Measurements from ENCODE around the gene HSD17B13.
"Not testable (repeated sequence)": the region's sequence is repeated elsewhere in the genome, so short reads cannot be mapped to it uniquely, and the experiment has no call there.

The HSD17B13 gene

DNA sequence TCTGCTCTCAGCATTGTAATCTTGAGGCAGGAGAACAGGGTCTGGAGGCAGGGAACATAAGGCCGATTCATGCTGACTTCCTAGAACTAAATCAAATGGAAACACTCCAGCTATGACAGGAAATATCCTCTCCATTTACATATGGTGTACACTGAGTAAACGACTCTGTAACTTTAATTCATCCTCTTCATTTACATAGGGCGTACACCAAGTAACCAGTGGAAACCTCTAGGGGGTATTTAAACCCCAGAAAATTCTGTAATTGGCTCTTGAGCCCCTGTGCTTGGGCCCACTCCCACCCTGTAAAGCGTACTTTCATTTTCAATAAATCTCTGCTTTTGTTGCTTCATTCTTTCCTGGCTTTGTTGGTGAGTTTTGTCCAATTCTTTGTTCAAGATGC lies 7.7 kb downstream of the HSD17B13 start:
- DNase-seq: not testable (repeated sequence)

- no peak for DNase-seq
Observed at GRCh38 chr4:87313756-87314155, 8.9 kb downstream of the HSD17B13 start.

GRCh38 chr4:87311684-87312083 lies 11.0 kb downstream of the HSD17B13 start:
- DNase-seq: no peak

DNA sequence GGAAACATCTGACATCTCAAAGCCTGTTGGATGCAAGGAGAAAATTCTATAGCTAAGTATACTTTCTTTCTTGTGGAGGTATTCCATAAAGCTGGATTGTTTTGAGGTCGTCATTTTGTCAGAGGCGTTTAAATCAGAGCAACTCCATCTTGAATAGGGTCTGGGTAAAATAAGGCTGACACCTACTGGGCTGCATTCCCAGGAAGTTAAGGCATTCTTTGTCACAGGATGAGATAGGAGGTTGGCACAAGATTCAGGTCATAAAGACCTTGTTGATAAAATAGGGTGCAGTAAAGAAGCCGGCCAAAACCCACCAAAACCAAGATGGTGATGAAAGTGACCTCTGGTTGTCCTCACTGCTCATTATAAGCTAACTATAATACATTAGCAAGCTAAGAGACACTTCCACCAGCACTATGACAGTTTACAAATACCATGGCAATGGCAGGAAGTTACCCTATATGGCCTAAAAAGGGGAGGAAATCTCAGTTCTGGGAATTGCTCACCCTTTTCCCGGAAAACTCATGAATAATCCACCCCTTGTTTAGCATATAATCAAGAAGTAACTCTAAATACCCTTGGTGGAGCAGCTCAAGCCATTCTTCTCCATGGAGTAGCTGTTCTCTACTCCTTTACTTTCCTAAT lies 11.9 kb downstream of the HSD17B13 start:
- peak; percentile 19 for DNase-seq

GRCh38 chr4:87309625-87310024 lies 13.1 kb downstream of the HSD17B13 start:
- peak; percentile 71 for DNase-seq

GRCh38 chr4:87306056-87306455 lies 16.6 kb downstream of the HSD17B13 start:
- DNase-seq: no peak

DNA sequence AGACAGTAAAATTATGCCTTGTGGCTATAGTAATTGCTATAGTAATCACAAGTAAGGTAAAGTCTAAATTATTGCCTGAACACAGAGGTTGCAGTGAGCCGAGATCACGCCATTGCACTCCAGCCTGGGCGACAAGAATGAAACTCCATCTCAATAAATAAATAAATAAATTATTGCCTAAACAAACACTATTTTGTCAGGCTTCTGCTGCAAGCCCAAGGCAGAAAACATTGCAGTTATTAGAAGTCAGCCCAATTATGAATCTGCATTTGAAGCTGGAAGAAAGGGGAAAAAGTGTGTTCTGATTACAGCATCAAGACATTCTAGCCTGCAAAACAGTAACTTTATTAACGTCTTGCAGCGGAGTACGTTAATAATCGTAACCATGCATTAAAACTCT lies 17.1 kb downstream of the HSD17B13 start:
- no peak for DNase-seq

- no peak for DNase-seq
Observed at GRCh38 chr4:87304745-87305432, 17.8 kb downstream of the HSD17B13 start.

DNA sequence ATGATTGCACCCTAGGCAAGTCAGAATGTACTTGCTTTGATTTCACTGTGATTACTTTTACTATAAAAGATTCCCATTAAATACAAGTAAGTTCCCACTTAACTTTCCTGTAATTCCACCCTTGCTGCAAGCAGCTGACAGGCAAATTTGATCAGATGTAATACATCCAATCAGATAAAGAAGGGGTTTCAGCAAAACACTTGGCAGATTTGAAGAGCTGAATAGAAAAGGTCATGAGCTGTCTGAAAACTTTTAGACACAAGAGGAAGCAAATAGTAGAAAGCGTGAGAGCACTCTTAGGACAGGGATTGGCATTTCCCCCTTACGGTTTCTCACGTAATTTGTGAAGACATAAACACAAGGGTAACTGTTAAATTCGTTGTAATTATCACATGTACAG lies 22.8 kb downstream of the HSD17B13 start:
- DNase-seq: no peak

- DNase-seq: no peak
Observed at GRCh38 chr4:87298362-87298761, 24.3 kb downstream of the HSD17B13 start.

DNA sequence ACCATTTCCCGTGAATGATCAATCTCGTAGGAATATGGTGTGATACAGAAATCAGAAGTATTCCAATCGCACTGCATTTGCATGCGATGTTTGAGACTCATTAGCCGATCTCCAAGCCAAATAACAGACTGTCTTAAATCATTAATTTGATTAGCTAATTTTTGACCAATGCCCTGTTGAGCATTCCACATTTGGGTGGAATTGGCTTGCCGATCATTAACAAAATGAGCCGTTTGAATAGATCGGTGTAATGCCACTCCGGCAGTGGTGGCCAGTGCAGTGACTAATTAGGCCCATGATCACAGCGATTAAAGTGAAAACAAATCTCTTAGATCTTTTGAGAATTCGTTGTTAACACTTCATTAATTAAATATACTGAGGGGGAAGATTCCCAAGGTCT lies 27.8 kb downstream of the HSD17B13 start:
- not testable (repeated sequence) for DNase-seq

DNA sequence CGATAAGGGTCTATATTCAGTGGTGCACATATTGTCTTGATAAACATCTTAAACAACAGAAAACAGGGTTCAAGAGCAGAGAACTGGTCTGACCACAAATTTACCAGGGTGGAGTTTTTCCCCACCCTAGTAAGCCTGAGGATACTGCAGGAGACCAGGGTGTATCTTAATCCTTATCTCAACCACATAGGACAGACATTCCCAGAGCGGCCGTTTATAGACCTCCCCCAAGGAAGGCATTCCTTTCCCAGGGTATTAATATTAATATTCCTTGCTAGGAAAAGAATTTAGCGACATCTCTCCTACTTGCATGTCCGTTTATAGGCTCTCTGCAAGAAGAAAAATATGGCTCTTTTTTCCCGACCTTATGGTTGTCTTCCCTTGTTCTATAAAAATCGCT lies 28.8 kb downstream of the HSD17B13 start:
- DNase-seq: not testable (repeated sequence)

DNA sequence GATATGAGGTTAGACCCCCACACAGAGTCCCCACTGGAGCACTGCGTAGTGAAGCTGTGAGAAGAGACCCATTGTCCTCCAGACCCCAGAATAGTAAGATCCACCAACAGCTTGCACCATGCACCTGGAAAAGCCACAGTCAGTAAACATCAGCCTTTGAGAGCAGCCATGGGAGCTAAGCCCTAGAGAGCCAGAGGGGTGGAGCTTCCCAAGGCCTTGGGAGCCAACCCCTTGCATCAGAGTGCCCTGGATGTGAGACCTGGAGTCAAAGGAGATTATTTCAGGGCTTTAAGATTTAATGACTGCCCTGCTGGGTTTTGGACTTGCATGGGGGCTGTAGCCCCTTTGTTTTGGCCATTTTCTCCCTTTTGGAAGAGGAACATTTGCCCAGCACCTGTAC lies 35.7 kb downstream of the HSD17B13 start:
- DNase-seq: no peak

GRCh38 chr4:87284268-87284667 lies 38.4 kb downstream of the HSD17B13 start:
- not testable (repeated sequence) for DNase-seq

GRCh38 chr4:87283151-87283550 lies 39.5 kb downstream of the HSD17B13 start:
- no peak for DNase-seq

DNA sequence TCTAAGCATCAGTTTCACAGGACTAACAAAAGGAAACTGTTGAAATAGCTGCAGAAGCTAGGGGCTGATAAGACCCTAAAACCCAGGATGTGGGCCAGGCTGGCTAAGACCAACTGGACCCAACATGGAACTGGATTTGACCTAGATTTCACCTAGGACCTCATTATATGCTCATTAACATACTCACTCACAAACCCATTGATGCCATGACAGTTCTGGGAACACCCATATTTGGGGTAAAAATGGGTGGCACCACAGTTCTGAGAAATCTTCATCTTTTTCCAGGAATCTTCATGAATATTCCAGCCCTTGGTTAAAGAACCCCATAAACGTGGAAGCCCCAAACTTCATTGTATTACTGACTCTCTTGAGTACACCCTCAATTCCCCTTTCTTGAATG lies 41.1 kb downstream of the HSD17B13 start:
- DNase-seq: no peak

GRCh38 chr4:87278335-87278794 lies 44.3 kb downstream of the HSD17B13 start:
- DNase-seq: no peak

DNA sequence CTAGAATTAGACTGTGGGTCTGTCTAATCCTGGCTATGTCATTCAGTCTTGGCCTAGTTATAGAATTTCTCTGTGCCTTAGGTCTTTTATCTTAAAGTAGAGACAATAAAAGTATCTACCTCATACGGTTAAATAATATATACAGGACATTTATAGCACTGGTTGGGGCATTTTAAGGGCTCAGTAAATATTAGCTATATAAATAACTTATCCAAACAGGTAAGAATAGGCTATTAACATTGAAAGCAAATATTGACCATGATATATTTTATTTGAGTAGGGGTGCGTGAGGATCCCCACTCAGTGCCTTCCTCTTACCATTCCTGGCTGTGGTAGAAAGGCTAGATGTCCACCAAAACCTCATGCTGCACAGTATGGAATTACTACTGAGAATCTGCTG lies 47.4 kb downstream of the HSD17B13 start:
- no peak for DNase-seq

DNA sequence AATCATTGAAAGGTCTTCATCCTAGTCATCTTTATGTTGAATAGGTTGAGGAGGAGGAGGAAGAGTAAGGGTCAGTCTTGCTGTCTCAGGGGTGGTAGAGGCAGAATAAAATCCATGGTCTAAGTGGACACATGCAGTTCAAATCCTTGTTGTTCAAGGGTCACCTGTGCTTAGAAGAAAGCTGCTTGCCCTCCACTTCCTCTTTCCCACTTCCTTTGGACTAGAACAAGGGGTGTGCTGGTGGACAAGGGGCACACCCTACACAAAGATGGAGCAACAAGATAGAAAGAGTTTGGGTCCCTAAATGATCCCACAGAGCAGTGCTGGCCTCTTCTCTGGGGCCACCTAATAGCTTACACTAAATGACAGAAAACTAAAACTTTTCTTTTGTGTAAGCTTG lies 47.9 kb downstream of the HSD17B13 start:
- DNase-seq: no peak

DNA sequence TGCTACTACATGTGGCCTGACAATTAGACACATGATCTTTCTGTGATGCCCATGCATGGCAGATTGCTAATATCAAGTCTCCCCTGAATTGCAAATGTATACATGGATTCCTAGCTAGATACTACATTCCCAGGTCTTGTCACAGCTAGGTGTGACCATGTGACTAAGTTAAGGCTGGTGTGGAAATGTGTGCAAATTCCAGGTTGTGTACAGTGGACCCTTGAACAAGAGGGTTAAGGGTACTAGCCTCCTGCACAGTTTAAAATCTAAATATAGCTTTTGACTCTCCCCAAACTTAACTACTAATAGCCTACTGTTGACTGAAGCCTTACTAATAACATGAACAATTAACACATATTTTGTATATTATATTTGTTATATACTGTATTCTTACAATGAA lies 48.4 kb downstream of the HSD17B13 start:
- no peak for DNase-seq

DNA sequence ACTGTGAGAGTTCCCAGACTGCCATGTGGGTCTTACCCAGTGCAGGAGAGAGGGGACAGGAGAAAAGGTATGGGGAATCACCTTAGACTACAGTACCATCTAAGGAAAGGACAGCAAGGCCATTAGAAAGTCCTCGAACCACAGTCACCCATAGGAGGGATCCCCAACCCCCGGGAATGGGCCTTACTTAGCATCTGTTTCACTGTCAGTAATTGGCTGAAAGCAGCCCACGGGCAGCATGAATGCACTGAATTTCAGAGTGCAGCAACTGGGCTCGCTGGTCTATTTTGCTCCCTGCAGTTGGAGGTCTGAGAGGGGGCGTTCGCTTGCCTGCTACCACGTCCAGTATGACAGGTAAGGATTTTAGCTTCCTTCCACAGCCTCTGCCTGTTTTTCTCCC lies 51.9 kb downstream of the HSD17B13 start:
- no peak for DNase-seq

GRCh38 chr4:87270144-87270543 lies 52.5 kb downstream of the HSD17B13 start:
- peak; percentile 33 for DNase-seq

DNA sequence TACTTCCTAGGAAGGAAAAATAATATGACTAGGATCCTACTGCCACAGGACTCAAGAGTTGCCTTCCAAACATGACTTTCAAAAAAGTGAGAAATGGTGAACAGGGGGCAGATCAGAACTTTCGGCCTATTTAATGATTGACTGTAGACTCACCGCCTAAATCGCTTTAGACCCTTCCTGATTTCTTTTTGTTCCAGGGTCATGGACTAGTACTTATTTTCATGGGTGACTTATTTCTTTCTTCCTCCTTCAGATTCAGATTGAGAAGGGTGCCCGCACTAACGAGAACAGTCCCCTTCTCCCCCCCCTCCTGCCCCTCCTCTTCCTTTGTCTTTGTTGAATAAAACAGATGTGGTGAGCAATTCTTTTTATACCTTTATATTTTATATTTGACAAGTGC lies 54.3 kb downstream of the HSD17B13 start:
- DNase-seq: no peak

DNA sequence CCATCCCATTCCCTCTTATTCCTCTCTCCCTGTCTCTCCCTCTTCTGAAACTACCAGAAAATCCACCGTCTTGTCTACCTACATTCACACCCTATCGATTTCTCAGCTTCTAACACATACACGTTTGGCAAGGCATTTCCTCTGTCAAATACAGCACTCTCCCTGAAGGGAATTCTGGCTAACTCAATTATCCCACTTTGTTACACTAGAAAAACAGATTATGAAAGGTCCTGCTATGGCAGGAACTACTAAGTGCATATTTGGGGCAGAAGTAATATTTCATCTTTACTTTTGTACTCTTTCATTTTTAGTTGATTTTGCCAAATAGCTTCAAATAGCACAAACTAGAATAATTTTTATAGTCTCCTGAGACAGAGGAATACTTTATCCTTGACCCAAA lies 55.7 kb downstream of the HSD17B13 start:
- no peak for DNase-seq

DNA sequence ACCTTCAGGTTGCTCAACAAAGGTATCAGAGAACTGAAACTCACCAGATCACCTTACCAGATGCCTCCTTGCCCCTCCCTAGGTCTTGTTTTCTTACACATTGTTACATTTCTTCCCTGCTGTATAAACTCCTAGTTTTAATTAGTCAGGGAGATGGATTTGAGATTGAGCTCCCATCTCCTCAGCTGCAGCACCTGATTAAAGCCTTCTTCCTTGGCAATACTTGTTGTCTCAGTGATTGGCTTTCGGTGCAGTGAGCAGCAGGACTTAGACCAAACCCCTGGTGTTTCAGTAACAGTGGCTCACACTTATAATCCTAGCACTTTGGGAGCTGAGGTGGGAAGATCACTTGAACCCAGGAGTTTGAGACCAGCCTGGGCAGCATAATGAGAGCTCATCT lies 59.8 kb downstream of the HSD17B13 start:
- DNase-seq: no peak

Measured in fibroblast of skin of right biceps (primary cell).